HEK293 (cell line): Measurements from ENCODE around the gene PPM1K.

Source experiments
- HOXA7 ChIP-seq: sonication (generic); formaldehyde crosslinking; IDR thresholded peaks from 2 replicates; pipeline ENCODE4 v1.8.1; 2022; ENCODE audit warnings: missing genetic modification reagents, borderline replicate concordance
- INSM2 ChIP-seq: fragments of 450-650 bp; formaldehyde crosslinking; IDR thresholded peaks from 2 replicates; pipeline ENCODE4 v1.5.1; 2016; ENCODE audit warnings: missing biosample characterization, missing genetic modification characterization
- PRDM6 ChIP-seq: fragments of 450-650 bp; formaldehyde crosslinking; IDR thresholded peaks from 2 replicates; pipeline ENCODE4 v1.5.1; 2017; ENCODE audit warnings: missing biosample characterization, missing genetic modification characterization
- SALL2 ChIP-seq: fragments of 450-650 bp; formaldehyde crosslinking; IDR thresholded peaks from 2 replicates; pipeline ENCODE4 v1.5.0; 2017; ENCODE audit warnings: missing biosample characterization, mild to moderate bottlenecking, missing genetic modification characterization, borderline replicate concordance
- ZFP41 ChIP-seq: fragments of 450-650 bp; formaldehyde crosslinking; IDR thresholded peaks from 2 replicates; pipeline ENCODE4 v1.5.1; 2016; ENCODE audit warnings: missing biosample characterization, missing genetic modification characterization, borderline replicate concordance
- ZNF501 ChIP-seq: fragments of 450-650 bp; formaldehyde crosslinking; IDR thresholded peaks from 2 replicates; pipeline ENCODE4 v1.5.1; 2016; ENCODE audit warnings: missing biosample characterization, missing genetic modification characterization
- TF ChIP-seq, protein P1 (sequence below): fragments of 450-650 bp; formaldehyde crosslinking; IDR thresholded peaks from 2 replicates; pipeline ENCODE4 v1.5.1; 2016; ENCODE audit warnings: missing biosample characterization, missing genetic modification characterization
- TF ChIP-seq, protein P2 (sequence below): fragments of 450-650 bp; formaldehyde crosslinking; IDR thresholded peaks from 2 replicates; pipeline ENCODE4 v1.5.0; 2017; ENCODE audit warnings: missing biosample characterization, missing genetic modification characterization, borderline replicate concordance

DNA sequence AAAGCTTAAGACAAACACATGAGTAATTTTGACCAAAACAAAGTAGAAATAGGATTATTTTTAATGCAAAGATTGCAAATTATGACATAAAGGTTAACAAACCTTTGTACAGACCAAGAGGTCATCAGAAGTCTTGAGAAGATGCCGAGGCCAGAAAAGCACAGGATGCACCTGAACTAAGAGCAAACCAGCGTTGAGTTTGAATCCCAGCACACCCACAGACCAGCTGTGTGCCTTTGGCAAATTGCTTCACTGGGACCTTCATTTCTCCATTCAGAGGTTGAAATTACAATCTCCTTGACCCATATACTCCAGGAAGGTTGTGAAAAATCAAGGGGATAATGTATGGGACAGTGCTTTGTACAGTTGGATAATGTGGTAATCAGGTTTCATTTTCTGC is 56.6 kb downstream of the PPM1K start:
- TF ChIP-seq INSM2 (tag by site-specific recombination) (no peak), PRDM6 (tag by site-specific recombination) (no peak), HOXA7 (CRISPR knock-in tag) (no peak), ZFP41 (no peak), ZNF501 (tag by site-specific recombination) (no peak), SALL2 (no peak)
- TF ChIP-seq, protein P1, sequence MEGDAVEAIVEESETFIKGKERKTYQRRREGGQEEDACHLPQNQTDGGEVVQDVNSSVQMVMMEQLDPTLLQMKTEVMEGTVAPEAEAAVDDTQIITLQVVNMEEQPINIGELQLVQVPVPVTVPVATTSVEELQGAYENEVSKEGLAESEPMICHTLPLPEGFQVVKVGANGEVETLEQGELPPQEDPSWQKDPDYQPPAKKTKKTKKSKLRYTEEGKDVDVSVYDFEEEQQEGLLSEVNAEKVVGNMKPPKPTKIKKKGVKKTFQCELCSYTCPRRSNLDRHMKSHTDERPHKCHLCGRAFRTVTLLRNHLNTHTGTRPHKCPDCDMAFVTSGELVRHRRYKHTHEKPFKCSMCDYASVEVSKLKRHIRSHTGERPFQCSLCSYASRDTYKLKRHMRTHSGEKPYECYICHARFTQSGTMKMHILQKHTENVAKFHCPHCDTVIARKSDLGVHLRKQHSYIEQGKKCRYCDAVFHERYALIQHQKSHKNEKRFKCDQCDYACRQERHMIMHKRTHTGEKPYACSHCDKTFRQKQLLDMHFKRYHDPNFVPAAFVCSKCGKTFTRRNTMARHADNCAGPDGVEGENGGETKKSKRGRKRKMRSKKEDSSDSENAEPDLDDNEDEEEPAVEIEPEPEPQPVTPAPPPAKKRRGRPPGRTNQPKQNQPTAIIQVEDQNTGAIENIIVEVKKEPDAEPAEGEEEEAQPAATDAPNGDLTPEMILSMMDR (tag by site-specific recombination): no peak
- TF ChIP-seq, protein P2, sequence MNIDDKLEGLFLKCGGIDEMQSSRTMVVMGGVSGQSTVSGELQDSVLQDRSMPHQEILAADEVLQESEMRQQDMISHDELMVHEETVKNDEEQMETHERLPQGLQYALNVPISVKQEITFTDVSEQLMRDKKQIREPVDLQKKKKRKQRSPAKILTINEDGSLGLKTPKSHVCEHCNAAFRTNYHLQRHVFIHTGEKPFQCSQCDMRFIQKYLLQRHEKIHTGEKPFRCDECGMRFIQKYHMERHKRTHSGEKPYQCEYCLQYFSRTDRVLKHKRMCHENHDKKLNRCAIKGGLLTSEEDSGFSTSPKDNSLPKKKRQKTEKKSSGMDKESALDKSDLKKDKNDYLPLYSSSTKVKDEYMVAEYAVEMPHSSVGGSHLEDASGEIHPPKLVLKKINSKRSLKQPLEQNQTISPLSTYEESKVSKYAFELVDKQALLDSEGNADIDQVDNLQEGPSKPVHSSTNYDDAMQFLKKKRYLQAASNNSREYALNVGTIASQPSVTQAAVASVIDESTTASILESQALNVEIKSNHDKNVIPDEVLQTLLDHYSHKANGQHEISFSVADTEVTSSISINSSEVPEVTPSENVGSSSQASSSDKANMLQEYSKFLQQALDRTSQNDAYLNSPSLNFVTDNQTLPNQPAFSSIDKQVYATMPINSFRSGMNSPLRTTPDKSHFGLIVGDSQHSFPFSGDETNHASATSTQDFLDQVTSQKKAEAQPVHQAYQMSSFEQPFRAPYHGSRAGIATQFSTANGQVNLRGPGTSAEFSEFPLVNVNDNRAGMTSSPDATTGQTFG (tag by site-specific recombination): no peak
